K562 (cell line): ENCODE data around the gene RFX3. TPM values are rescaled to one million over a fixed set of nuclear protein-coding genes. Genes with fewer than 3 reads are reported as not detected.

Source experiments
- ASH1L ChIP-seq: fragments of 450-650 bp; IDR thresholded peaks from 2 replicates; pipeline ENCODE4 v1.6.1; 2018; ENCODE audit warnings: borderline replicate concordance, mild to moderate bottlenecking, low read depth; ENCODE audit not compliant: partially characterized antibody
- CBX8 ChIP-seq: fragments of 200-600 bp; sonication (generic); IDR thresholded peaks from 2 replicates; pipeline ENCODE4 v1.6.1; 2012; ENCODE audit warnings: borderline replicate concordance, mixed run types, low read depth, mild to moderate bottlenecking, moderate library complexity, mixed read lengths, low read length, control low read depth, inconsistent platforms; ENCODE audit not compliant: poor library complexity, severe bottlenecking; ENCODE audit errors: extremely low read depth
- ERF ChIP-seq: fragments of 450-650 bp; formaldehyde crosslinking; IDR thresholded peaks from 2 replicates; pipeline ENCODE4 v1.4.0; 2020; ENCODE audit warnings: mild to moderate bottlenecking, mixed read lengths
- SMARCA5 ChIP-seq: fragments of 450-650 bp; IDR thresholded peaks from 2 replicates; pipeline ENCODE4 v1.6.1; 2016
- ZNF764 ChIP-seq: fragments of 250-450 bp; sonication (Bioruptor Pico); IDR thresholded peaks from 2 replicates; pipeline ENCODE4 v1.4.0; 2020; ENCODE audit warnings: low read depth, mild to moderate bottlenecking, moderate library complexity
- polyA plus RNA-seq, 8 experiments: library from polyadenylated mRNA; depleted of rRNA in 4 of 8; stranded (reverse) in 5 of 8; unstranded in 3 of 8; fragments of >200 nt; fragmentation: Nextera tagmentation in 2 of 8; fragmentation: Illumina TruSeq in 1 of 8; extraction: Ambion mirVana in 2 of 8; extraction: Trizol in 1 of 8; gene quantifications; 2 replicates each; pipeline versions ENCODE4 v1.2.1 to v1.2.3, GENCODE V29; 2011 to 2014; ENCODE audit warnings: inconsistent platforms in 1 of 8, missing spikeins in 1 of 8
- total RNA-seq, 7 experiments: library from RNA; depleted of rRNA in 6 of 7; stranded (reverse); fragments of >200 nt in 6 of 7; fragmentation: Illumina TruSeq in 2 of 7; extraction: Trizol in 2 of 7; gene quantifications; 2 replicates each; pipeline versions ENCODE4 v1.2.1 to v1.2.3, GENCODE V29; 2011 to 2021; ENCODE audit warnings: low replicate concordance in 1 of 7
- TF ChIP-seq, protein P1 (sequence below): IDR thresholded peaks from 2 replicates; pipeline ENCODE4 v1.6.1; 2012; ENCODE audit warnings: low read depth, low read length, improper control_type of control experiment, borderline replicate concordance
- TF ChIP-seq, protein P2 (sequence below): fragments of 450-650 bp; IDR thresholded peaks from 2 replicates; pipeline ENCODE4 v1.6.1; 2016; ENCODE audit warnings: low read depth, mild to moderate bottlenecking, moderate library complexity
- TF ChIP-seq, protein P3 (sequence below): fragments of 250-450 bp; sonication (Bioruptor Pico); IDR thresholded peaks from 2 replicates; pipeline ENCODE4 v1.8.0; 2022; ENCODE audit warnings: moderate library complexity, mild to moderate bottlenecking, inconsistent platforms
- TF ChIP-seq, protein P4 (sequence below): fragments of 450-650 bp; IDR thresholded peaks from 2 replicates; pipeline ENCODE4 v1.6.1; 2016; ENCODE audit warnings: mild to moderate bottlenecking

The RFX3 gene
- total and polyA plus RNA-seq, 9 of the 15 experiments (the other 6 are each of a cell fraction or from before 2014, with no cell fraction given) = 0.86 to 4.9 (median 2.0) TPM

DNA sequence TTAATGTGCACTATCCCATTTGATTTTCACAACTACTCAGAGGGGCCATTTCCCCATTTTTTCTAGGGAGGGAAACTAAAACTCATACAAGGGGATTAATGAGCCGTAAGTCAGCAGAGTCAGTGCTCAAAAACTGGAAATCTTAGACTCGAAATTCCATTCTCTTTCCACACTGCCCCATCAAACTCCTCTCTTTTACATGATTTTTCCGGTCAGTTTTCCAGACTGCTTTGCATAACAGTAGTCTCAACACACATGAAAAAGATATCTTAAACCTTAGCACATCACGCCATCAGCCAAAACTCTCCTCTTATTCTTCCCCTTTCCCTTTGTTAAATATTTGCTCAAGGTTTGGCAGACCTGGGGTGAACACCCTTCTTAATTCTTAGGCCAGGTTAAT is 332.0 kb downstream of the RFX3 start (continued):
- TF ChIP-seq, protein P1, sequence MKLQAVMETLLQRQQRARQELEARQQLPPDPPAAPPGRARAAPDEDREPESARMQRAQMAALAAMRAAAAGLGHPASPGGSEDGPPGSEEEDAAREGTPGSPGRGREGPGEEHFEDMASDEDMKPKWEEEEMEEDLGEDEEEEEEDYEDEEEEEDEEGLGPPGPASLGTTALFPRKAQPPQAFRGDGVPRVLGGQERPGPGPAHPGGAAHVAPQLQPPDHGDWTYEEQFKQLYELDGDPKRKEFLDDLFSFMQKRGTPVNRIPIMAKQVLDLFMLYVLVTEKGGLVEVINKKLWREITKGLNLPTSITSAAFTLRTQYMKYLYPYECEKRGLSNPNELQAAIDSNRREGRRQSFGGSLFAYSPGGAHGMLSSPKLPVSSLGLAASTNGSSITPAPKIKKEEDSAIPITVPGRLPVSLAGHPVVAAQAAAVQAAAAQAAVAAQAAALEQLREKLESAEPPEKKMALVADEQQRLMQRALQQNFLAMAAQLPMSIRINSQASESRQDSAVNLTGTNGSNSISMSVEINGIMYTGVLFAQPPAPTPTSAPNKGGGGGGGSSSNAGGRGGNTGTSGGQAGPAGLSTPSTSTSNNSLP = no peak
- TF ChIP-seq, protein P2, sequence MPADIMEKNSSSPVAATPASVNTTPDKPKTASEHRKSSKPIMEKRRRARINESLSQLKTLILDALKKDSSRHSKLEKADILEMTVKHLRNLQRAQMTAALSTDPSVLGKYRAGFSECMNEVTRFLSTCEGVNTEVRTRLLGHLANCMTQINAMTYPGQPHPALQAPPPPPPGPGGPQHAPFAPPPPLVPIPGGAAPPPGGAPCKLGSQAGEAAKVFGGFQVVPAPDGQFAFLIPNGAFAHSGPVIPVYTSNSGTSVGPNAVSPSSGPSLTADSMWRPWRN = no peak
- no peak for TF ChIP-seq SMARCA5
- TF ChIP-seq, protein P3, sequence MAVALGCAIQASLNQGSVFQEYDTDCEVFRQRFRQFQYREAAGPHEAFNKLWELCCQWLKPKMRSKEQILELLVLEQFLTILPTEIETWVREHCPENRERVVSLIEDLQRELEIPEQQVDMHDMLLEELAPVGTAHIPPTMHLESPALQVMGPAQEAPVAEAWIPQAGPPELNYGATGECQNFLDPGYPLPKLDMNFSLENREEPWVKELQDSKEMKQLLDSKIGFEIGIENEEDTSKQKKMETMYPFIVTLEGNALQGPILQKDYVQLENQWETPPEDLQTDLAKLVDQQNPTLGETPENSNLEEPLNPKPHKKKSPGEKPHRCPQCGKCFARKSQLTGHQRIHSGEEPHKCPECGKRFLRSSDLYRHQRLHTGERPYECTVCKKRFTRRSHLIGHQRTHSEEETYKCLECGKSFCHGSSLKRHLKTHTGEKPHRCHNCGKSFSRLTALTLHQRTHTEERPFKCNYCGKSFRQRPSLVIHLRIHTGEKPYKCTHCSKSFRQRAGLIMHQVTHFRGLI (CRISPR knock-in tag) = no peak
- TF ChIP-seq CBX8 = no peak
- no peak for TF ChIP-seq ZNF764 (CRISPR knock-in tag)
- TF ChIP-seq, protein P4, sequence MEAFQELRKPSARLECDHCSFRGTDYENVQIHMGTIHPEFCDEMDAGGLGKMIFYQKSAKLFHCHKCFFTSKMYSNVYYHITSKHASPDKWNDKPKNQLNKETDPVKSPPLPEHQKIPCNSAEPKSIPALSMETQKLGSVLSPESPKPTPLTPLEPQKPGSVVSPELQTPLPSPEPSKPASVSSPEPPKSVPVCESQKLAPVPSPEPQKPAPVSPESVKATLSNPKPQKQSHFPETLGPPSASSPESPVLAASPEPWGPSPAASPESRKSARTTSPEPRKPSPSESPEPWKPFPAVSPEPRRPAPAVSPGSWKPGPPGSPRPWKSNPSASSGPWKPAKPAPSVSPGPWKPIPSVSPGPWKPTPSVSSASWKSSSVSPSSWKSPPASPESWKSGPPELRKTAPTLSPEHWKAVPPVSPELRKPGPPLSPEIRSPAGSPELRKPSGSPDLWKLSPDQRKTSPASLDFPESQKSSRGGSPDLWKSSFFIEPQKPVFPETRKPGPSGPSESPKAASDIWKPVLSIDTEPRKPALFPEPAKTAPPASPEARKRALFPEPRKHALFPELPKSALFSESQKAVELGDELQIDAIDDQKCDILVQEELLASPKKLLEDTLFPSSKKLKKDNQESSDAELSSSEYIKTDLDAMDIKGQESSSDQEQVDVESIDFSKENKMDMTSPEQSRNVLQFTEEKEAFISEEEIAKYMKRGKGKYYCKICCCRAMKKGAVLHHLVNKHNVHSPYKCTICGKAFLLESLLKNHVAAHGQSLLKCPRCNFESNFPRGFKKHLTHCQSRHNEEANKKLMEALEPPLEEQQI = no peak
- no peak for TF ChIP-seq ERF (CRISPR knock-in tag)
- TF ChIP-seq ASH1L = no peak
